Right ventricle myocardium inferior (tissue), 1 donor: ENCODE results near the gene DNMT1. TPM values are rescaled to one million over a fixed set of nuclear protein-coding genes. Genes with fewer than 3 reads are reported as not detected.

Source experiments
- ATAC-seq: fragments of 200-7000 bp; cut with Tn5 transposase; one replicate; pipeline ENCODE4 v1.9.1; 2020; ENCODE audit warnings: mild to moderate bottlenecking, moderate library complexity
- DNase-seq: peaks from one replicate; pipeline ENCODE4 v3.0.0; 2021; ENCODE audit errors: missing footprints
- intact Hi-C: fragments of 100-400 bp; cut with DNase I; formaldehyde crosslinking; loops from one replicate; pipeline ENCODE4 v1.11.0; 2022
- total RNA-seq: library from RNA; stranded (reverse); fragmentation: NEBNext Ultra II Directional; extraction: Animal tissue kit (Norgen Biotek cat#: 25700); gene quantifications from one replicate; pipeline ENCODE4 v1.2.1, GENCODE V29; 2021
- donor health status: DM: no; HTN: yes; CAD: no; lungs with severe emphysema.

The DNMT1 gene
- total RNA-seq, 1 donor from 2014 or later, result 26.0 TPM

GRCh38 chr19:10110076-10110971 lies 84.4 kb downstream of the DNMT1 start:
- DNase-seq (no peak), ATAC-seq (no peak)
- intact Hi-C loops, result loop anchor here (10.0 kb wide), 1 partner anchor 284 kb away; no protein-coding TSS in a partner anchor

GRCh38 chr19:10109528-10109927 lies 85.2 kb downstream of the DNMT1 start:
- ATAC-seq (no peak), DNase-seq (no peak)
- intact Hi-C loops, result no loop called here

DNA sequence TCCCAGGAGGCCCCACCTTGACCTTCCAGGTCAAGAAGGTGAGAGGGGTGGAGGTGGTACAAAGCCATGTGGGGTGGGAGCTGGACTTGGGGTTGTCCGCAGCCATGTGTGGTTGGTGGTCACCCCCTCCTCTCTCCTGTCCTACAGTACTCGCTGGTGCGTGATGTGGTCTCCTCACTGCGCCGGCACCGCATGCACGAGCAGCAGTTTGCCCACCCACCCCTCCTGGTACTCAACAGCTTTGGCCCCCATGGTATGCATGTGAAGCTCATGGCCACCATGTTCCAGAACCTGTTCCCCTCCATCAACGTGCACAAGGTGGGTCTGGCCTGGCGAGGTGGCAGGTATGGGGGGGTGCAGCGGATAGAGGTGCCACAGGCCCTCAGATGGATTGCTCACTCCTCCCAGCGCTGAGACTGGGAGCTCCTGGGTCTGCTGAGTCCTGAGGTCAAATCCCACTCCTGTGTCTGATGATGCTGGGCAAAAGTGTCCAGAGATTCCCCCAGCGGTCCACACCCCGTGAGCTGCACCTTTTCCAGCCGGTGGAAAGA lies 86.9 kb downstream of the DNMT1 start:
- ATAC-seq (no peak), DNase-seq (no peak)
- intact Hi-C loops, result no loop called here

GRCh38 chr19:10107254-10107653 lies 87.5 kb downstream of the DNMT1 start:
- intact Hi-C loops, result no loop called here
- ATAC-seq, result no peak

GRCh38 chr19:10106100-10106936 lies 88.4 kb downstream of the DNMT1 start, which contains the start of gene PPAN:
TSS of gene PPAN (plus strand) at chr19:10106362. CDS start at chr19:10106395, 33 bp downstream.
- ATAC-seq, result peak; percentile 99
- DNase-seq, result peak; percentile 99
- intact Hi-C loops, result no loop called here

More at GRCh38 chr19:10107254-10107653, 87.5 kb downstream of the DNMT1 start:
- no peak for DNase-seq

- intact Hi-C loops, result no loop called here
- ATAC-seq (no peak), DNase-seq (no peak)
These were observed 89.1 kb downstream of the DNMT1 start for GRCh38 chr19:10105509-10106099.

DNA sequence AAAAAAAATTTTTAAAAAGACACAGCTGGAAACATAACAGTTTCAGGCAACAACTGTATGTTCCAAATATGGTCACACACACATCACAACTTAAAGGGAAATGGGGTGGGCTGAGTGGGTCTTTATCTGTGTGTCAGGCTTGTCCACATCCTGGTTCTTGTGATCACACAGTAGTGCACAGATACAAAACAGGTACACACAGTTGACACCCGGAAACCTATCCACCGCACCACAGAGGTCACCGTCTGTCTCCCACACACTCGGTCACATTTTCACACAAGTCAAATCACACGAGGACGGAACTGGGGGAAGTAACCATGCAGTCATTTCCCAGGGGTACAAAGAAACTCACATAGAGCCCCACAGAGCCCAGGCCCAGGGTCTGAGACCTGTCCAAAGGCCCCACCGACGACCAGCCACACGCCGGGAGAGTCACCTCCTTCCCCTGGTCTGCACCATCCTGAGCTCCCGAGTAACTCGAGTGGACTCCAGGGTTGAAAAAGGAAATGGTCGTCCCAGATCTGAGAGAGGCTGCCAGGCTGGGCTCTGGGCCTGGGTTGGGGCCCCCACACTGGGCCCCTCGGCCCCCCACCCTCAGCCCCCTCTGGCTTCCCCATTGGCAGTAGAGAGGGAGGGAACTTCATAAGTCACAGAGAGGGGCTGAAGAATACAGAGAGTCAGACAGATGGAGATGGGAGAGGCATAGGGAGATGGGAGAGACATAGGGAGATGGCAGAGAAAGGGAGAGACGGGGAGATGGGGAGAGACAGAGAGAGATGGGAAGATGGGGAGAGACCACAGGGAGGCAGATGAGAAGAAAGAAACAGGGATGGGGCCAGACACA lies 89.9 kb downstream of the DNMT1 start:
- DNase-seq, result peak; percentile 71
- ATAC-seq, result no peak
- intact Hi-C loops, result no loop called here

GRCh38 chr19:10104130-10104513 lies 90.6 kb downstream of the DNMT1 start:
- no peak for DNase-seq
- intact Hi-C loops, result no loop called here
- no peak for ATAC-seq

DNA sequence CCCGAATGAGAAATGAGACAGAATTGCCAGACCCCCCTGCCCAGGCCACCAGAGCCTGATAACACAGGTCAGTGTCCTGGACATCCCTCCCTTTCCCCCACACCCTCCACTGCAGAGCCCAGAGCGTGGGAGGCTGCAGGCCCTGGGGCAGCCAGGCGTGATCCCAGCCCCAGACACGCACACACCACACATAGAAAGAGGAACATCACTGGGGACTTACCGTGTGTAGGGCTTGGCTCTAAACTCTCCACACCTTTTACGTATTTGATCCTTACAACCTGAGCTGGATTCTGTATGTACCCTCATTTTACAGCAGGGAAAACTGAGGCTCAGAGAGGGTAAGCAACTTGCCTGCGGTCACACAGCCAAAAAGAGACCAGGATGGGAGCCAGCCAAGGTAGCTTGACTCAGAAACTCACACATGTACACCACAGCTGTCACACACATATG lies 91.9 kb downstream of the DNMT1 start:
- intact Hi-C loops, result no loop called here
- DNase-seq, result no peak
- ATAC-seq, result no peak

DNA sequence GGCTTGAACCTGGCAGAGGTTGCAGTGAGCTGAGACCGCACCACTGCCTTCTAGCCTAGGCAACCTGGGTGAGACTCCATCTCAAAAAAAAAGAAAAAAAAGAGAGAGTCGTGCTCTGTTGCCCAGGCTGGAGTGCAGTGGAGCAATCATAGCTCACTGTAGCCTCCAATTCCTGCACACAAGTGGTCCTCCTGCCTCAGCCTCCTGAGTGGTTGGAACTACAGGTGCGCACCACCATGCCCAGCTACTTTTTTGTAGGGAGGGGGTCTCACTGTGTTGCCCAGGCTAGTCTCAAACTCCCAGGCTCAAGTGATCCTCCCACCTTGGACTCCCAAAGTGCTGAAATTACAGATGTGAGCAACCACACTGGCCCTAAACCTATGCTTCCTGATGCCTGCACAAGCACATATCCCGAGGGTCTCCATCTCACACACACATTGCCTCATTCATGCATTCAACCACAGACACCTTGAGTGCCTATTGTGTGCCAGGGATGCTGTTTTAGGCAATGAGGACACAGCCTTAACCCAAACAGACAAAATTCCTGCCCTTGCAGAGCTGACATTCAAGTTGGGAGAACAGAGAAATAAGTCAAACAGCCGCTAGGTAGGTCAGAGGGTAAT lies 94.5 kb downstream of the DNMT1 start:
- ATAC-seq (no peak), DNase-seq (no peak)
- intact Hi-C loops, result no loop called here

- ATAC-seq, result no peak
- intact Hi-C loops, result no loop called here
- peak; percentile 76 for DNase-seq
These were observed 98.2 kb downstream of the DNMT1 start for GRCh38 chr19:10096615-10096963.

GRCh38 chr19:10095948-10096614 lies 98.7 kb downstream of the DNMT1 start:
- intact Hi-C loops, result no loop called here
- DNase-seq, result peak; percentile 93
- ATAC-seq, result peak; percentile 92

DNA sequence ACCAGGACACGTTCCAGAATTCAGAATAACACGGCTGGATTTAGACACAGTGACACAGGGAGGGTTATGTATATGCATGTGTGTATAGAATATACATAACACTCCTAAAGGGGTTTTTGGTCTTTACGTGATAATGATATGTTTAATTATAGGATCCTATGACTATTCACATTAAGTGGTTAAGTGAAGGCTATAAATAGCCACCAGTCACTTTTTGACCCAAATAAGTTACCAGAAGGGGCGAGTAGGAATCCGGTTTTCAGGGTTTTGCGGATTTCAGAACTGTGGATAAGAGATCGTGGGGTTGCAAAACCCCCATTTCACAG lies 99.2 kb downstream of the DNMT1 start:
- intact Hi-C loops, result no loop called here
- DNase-seq (no peak), ATAC-seq (no peak)

DNA sequence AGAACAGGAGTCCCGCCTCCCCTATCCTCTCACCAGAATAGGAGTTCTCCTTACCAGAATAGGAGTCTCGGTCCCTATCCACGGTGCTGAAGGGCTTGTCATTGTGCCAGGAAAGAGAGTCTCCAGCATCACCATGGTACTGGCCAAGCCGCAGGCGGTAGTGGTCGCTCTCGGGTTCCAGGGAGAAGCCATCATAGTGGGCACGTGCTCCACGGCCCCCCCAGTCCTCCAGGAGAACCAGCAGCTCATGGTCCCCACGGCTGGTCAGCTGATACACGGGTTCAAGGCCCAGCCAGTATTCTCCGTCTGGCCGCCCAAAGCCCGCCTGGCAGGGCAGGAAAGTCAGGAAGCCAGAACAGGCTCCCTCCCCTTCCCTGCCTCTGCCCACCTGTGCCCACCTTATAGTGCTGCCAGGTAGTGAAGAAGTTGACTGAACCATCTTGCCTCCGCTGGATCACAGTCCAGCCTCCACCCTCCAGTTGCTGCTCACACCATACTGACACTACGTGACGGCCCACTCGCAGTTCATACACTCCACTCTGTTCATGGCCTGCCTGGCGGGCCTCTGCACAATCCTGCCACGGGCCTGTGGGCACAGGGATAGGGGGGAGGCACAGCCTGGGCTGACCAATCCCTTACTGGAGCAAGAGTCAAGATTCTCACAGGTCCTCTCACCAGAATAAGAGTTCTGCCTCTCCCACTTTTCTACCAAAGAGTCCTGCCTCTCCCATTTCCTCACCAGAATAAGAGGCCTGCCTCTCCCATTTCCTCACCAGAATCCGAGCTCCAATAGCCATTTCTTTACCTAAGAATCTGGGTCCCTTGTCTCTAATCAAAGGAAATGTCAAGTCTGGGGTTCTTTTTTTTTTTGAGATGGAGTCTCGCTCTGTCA lies 101.2 kb downstream of the DNMT1 start:
- intact Hi-C loops, result no loop called here
- no peak for ATAC-seq

DNA sequence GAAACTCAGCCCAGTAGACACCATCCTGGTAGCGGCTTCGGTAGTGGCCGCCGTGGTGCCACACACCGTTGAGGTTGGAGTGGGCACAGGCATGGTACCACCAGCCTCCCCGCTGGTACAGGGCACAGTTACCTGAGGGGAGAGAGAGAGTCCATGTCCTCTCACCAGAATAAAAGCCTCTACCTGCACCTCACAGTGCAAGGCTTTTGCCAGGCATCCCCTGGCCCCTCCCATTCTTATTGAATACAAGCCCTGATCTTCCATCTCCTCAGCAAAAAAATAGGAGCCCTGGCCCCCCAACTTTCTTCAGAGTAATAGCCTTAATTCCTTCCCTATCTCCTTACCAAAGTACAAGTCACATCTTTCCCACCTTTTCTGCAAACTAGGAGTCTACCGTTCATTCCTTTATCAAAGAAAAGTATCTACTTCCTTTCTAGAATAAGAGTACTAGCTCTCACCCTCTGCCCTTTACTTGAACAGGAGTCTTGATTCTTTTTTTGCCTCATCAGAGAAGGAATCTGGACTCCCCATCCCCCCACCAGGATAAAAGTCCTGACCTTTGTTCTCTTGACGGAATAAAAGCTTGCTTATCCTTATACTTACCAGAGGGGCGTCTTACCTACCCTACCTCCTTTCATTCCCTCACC lies 102.0 kb downstream of the DNMT1 start:
- no peak for DNase-seq
- ATAC-seq, result no peak
- intact Hi-C loops, result no loop called here

More for the DNA sequence above, 101.2 kb downstream of the DNMT1 start:
- peak; percentile 66 for DNase-seq
